HFF-Myc (cell line): Measurements from ENCODE around the gene CALHM1.

ENCODE experiments used
- DNase-seq: peaks from one replicate; pipeline ENCODE4 v3.0.0-alpha.2; 2011; ENCODE audit warnings: low read depth; ENCODE audit errors: extremely low read depth
- H3K4me3 ChIP-seq: replicated peaks from 2 replicates; pipeline ENCODE4 v1.5.1; 2011; ENCODE audit warnings: low read depth, mild to moderate bottlenecking, control low read depth, low read length
- CTCF ChIP-seq: IDR thresholded peaks from 2 replicates; pipeline ENCODE4 v1.5.1; 2012; ENCODE audit warnings: mild to moderate bottlenecking, low read depth, low read length, control low read depth; ENCODE audit errors: missing control alignments

CALHM1 gene

GRCh38 chr10:103465411-103466179 lies 6.9 kb upstream of the CALHM1 start:
- TF ChIP-seq CTCF: no peak
- no peak overlapping the region for H3K4me3 ChIP-seq
- no peak for DNase-seq

GRCh38 chr10:103463499-103463898 lies 4.8 kb upstream of the CALHM1 start:
- no peak for DNase-seq
- no peak for TF ChIP-seq CTCF
- no peak overlapping the region for H3K4me3 ChIP-seq

GRCh38 chr10:103459615-103460014 lies 915 bp upstream of the CALHM1 start:
- TF ChIP-seq CTCF: no peak
- DNase-seq: no peak
- no peak overlapping the region for H3K4me3 ChIP-seq

GRCh38 chr10:103457896-103458583 lies 660 bp downstream of the CALHM1 start:
- TF ChIP-seq CTCF: no peak
- no peak overlapping the region for H3K4me3 ChIP-seq
- DNase-seq: no peak

- no peak for DNase-seq
- H3K4me3 ChIP-seq: no peak overlapping the region
- no peak for TF ChIP-seq CTCF
These were observed 1.5 kb downstream of the CALHM1 start for GRCh38 chr10:103457176-103457712.

GRCh38 chr10:103456074-103456660 lies 2.5 kb downstream of the CALHM1 start:
- no peak for DNase-seq

More at GRCh38 chr10:103456074-103456660, 2.5 kb downstream of the CALHM1 start:
- TF ChIP-seq CTCF: no peak
- H3K4me3 ChIP-seq: no peak overlapping the region
